Body of pancreas (tissue), 4 donors: ENCODE results near the gene COL18A1. TPM values are rescaled to one million over a fixed set of nuclear protein-coding genes. Genes with fewer than 3 reads are reported as not detected.

Source experiments
- ATAC-seq: fragments of 150-250 bp; one replicate; pipeline ENCODE4 v1.9.1; 2016
- DNase-seq, 4 donors: peaks; one replicate each; pipeline ENCODE4 v3.0.0-alpha.2; 2019
- H3K27ac ChIP-seq, 4 donors: fragments of 200-600 bp; sonication (generic); 1 replicate in 3 of 4; 2 replicates in 1 of 4; pipeline versions ENCODE4 v1.5.1 to v1.6.1; 2016 to 2019; ENCODE audit warnings: mild to moderate bottlenecking in 1 of 4, mixed read lengths in 1 of 4, moderate library complexity in 1 of 4
- H3K27me3 ChIP-seq, 2 donors: fragments of 200-600 bp; sonication (generic); one replicate each; pipeline ENCODE4 v1.6.0; 2016; ENCODE audit warnings: mild to moderate bottlenecking in 1 of 2
- H3K36me3 ChIP-seq, 2 donors: fragments of 200-600 bp; sonication (generic); replicated peaks in 1 of 2; 2 replicates each; pipeline ENCODE4 v1.5.1; 2016; ENCODE audit warnings: low read depth in 2 of 2; ENCODE audit not compliant: insufficient read depth in 1 of 2
- H3K4me1 ChIP-seq: fragments of 200-600 bp; sonication (generic); one replicate; pipeline ENCODE4 v1.6.0; 2016
- H3K4me3 ChIP-seq, 2 donors: fragments of 200-600 bp; sonication (generic); 1 replicate in 1 of 2; 2 replicates in 1 of 2; pipeline ENCODE4 v1.5.1; 2016 to 2019
- H3K9me3 ChIP-seq, 3 donors: fragments of 200-600 bp; sonication (generic); 1 replicate in 2 of 3; 2 replicates in 1 of 3; pipeline ENCODE4 v1.5.1; 2016
- POLR2A ChIP-seq, 3 donors: fragments of 450-650 bp; IDR thresholded peaks; one replicate each; pipeline ENCODE4 v1.6.1; 2016; ENCODE audit warnings: antibody characterized with exemption in 3 of 3, mild to moderate bottlenecking in 2 of 3
- WGBS, 2 donors: methylation state at CpG; one replicate each; pipeline ENCODE4 v1.1.5; 2017; 5-methylcytosine and 5-hydroxymethylcytosine counted together
- intact Hi-C: fragments of 100-400 bp; cut with DNase I; formaldehyde crosslinking; loops from one replicate; pipeline ENCODE4 v1.15.1; 2023
- total RNA-seq, 2 donors: library from RNA; depleted of rRNA; stranded (reverse); fragments of >200 nt; gene quantifications; one replicate each; pipeline ENCODE4 v1.1.0, GENCODE V29; 2016
- TF ChIP-seq, protein P1 (sequence below), 7 experiments: fragments of 450-650 bp in 4 of 7; fragments of 200-600 bp in 3 of 7; sonication (generic) in 3 of 7; IDR thresholded peaks; one replicate each; pipeline ENCODE4 v1.5.1; 2016 to 2019; ENCODE audit warnings: antibody characterized with exemption in 7 of 7

COL18A1 gene
- total RNA-seq, 2 donors from 2014 or later = 108 to 284 TPM

DNA sequence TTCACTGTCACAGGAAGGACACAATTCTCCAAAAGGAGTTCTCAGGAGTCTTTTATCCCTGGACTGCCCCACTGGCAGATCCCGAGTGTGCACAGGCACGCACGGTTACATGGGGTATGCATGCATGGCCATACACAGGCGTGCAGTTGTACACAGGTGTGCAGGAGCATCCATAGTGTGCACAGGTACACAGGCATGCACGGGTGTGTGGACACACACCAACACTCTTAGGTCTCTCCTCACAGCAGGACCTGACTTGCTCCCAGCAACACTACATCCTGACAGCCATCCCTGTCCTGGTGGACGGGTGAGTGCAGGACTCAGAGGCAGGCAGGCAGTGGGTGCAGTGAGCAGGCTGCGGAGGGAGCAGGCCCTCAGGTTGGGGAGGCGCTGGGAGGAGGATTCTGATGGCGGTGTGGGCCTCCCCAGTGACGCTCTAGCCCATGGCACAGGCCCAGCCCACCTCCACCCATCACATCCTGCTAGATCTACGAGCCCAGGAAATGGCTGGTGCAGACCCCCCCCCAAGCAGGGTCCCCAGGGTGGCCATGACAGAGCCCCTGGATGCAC, 108.9 kb downstream of the COL18A1 start:
- H3K4me1 ChIP-seq = peaks cover 30% of the 10 kb centered on the region
- peak overlapping the region in 1 of 4 donors; percentile 1 for H3K27ac ChIP-seq
- ATAC-seq (no peak), DNase-seq (no peak)
- WGBS, 2 donors = 46 to 54% methylated on average over 7 to 9 of the region's 11 CpGs
- no peaks in the 10 kb centered on the region for H3K27me3 ChIP-seq
- intact Hi-C loops = no loop called here
- no peaks in the 10 kb centered on the region for H3K9me3 ChIP-seq
- H3K36me3 ChIP-seq = no peaks in the 10 kb centered on the region
- no peak overlapping the region for H3K4me3 ChIP-seq
- TF ChIP-seq, protein P1, sequence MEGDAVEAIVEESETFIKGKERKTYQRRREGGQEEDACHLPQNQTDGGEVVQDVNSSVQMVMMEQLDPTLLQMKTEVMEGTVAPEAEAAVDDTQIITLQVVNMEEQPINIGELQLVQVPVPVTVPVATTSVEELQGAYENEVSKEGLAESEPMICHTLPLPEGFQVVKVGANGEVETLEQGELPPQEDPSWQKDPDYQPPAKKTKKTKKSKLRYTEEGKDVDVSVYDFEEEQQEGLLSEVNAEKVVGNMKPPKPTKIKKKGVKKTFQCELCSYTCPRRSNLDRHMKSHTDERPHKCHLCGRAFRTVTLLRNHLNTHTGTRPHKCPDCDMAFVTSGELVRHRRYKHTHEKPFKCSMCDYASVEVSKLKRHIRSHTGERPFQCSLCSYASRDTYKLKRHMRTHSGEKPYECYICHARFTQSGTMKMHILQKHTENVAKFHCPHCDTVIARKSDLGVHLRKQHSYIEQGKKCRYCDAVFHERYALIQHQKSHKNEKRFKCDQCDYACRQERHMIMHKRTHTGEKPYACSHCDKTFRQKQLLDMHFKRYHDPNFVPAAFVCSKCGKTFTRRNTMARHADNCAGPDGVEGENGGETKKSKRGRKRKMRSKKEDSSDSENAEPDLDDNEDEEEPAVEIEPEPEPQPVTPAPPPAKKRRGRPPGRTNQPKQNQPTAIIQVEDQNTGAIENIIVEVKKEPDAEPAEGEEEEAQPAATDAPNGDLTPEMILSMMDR (IDR thresholded peaks at IDR 0.05) = no peak
- no peak for TF ChIP-seq POLR2A (IDR thresholded peaks at IDR 0.05)

- ATAC-seq = no peak
- Histone ChIP-seq H3K27me3 (no peaks in the 10 kb centered on the region), H3K27ac (no peak overlapping the region), H3K4me1 (peaks cover 30% of the 10 kb centered on the region), H3K4me3 (no peak overlapping the region), H3K36me3 (no peaks in the 10 kb centered on the region), H3K9me3 (no peaks in the 10 kb centered on the region)
- TF ChIP-seq POLR2A (IDR thresholded peaks at IDR 0.05) = no peak
- TF ChIP-seq, protein P1 (IDR thresholded peaks at IDR 0.05) = no peak
- WGBS, 2 donors = 81 to 88% methylated on average over 13 to 19 of the region's 22 CpGs
- intact Hi-C loops = no loop called here
- no peak for DNase-seq
These were observed 109.5 kb downstream of the COL18A1 start for GRCh38 chr21:45514311-45515021.

DNA sequence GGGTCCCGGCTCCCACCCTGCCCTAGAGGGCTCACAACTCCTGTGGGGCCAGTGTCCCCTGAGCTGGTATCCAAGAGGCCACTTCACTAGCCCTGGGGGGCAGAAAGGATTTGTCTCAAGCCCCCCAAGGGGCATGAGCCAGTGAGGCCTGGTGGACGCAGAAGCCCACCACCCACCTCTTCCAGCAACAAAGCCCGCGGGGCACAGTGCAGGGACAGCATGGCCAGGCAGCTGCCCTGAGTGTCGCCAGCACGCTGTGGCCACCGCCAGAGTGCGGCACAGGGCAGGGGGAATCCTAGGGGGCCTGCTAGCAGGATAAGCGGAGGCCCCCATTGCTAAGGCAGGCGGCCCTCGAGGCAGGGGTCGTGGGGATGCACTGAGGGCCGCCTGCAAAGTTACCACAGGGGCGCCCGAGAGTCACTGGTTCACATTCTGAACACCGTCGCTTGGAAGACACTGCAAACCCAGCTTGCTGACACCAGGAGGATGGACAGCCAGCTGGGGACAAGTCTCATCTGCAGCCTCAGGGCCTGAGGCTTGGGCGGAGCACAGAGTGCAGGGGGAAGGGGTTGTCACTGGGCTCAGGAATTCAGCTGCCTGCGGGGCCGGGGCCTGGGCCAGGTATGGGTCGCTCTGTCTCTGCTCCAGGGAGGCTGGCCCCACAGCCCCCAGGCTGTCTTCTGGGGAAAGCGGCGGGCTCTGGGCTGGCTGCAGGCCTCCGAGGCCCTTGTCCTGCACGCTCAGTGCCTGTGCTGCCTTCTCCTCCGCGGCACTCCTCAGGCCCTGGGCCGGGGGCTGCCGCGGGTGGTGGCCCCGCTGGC, 110.5 kb downstream of the COL18A1 start:
- no peak overlapping the region for H3K27ac ChIP-seq
- no peaks in the 10 kb centered on the region for H3K27me3 ChIP-seq
- no peak overlapping the region for H3K4me3 ChIP-seq
- WGBS, 2 donors = 94 to 100% methylated on average over 4 to 28 of the region's 31 CpGs
- ATAC-seq (no peak), DNase-seq (no peak)
- peaks cover 30% of the 10 kb centered on the region for H3K4me1 ChIP-seq
- intact Hi-C loops = no loop called here
- no peaks in the 10 kb centered on the region for H3K9me3 ChIP-seq
- H3K36me3 ChIP-seq = no peaks in the 10 kb centered on the region
- TF ChIP-seq, protein P1 (IDR thresholded peaks at IDR 0.05) = no peak
- no peak for TF ChIP-seq POLR2A (IDR thresholded peaks at IDR 0.05)

- Histone ChIP-seq H3K27ac (no peak overlapping the region), H3K27me3 (no peaks in the 10 kb centered on the region), H3K9me3 (no peaks in the 10 kb centered on the region), H3K4me3 (no peak overlapping the region), H3K36me3 (no peaks in the 10 kb centered on the region), H3K4me1 (peaks cover 30% of the 10 kb centered on the region)
- TF ChIP-seq POLR2A (IDR thresholded peaks at IDR 0.05) = no peak
- TF ChIP-seq, protein P1 (IDR thresholded peaks at IDR 0.05) = no peak
- DNase-seq = no peak
- intact Hi-C loops = no loop called here
- WGBS, 2 donors = 85 to 95% methylated on average over 6 to 19 of the region's 21 CpGs
- no peak for ATAC-seq
These were observed 111.2 kb downstream of the COL18A1 start for GRCh38 chr21:45516071-45516670.
